GM12878 (cell line): Measurements from ENCODE around the gene NFAT5. TPM values are rescaled to one million over a fixed set of nuclear protein-coding genes. Genes with fewer than 3 reads are reported as not detected.

Experiments
- ATAC-seq: fragments of 200-7000 bp; cut with Tn5 transposase; 3 replicates; pipeline ENCODE4 v1.9.1; 2020; ENCODE audit warnings: mild to moderate bottlenecking, moderate library complexity
- BruUV-seq: library from RNA; stranded (reverse); fragments of 400-500 nt; replicated peaks from 2 replicates; lab custom pipeline; 2021; lab: Mats Ljungman, UMichigan
- CTCF ChIA-PET: fragments of 300-600 bp; sonication (Branson Sonifier 250); formaldehyde crosslinking; extraction: SDS; loops from one replicate; lab custom pipeline; 2021; ENCODE audit warnings: inconsistent platforms; lab: Yijun Ruan, JAX
- POLR2A ChIA-PET: fragments of 350-600 bp; formaldehyde crosslinking; extraction: SDS; loops from one replicate; lab custom pipeline; 2021; ENCODE audit warnings: inconsistent platforms; lab: Charles Lee
- RAD21 ChIA-PET: fragments of 300-600 bp; sonication (Branson Sonifier 250); formaldehyde crosslinking; loops from one replicate; lab custom pipeline; 2023; ENCODE audit warnings: antibody characterized with exemption; ENCODE audit not compliant: unreplicated experiment; lab: Charles Lee
- SMC1A ChIA-PET: fragments of 300-600 bp; sonication (Branson Sonifier 250); formaldehyde crosslinking; loops from one replicate; lab custom pipeline; 2023; ENCODE audit not compliant: unreplicated experiment, uncharacterized antibody; lab: Charles Lee
- DNase-seq: peaks from one replicate; pipeline ENCODE4 v3.0.0-alpha.2; 2011; ENCODE audit warnings: low read depth, low spot score
- FAIRE-seq: peaks from 3 replicates; lab custom pipeline; 2011; peaks lifted over from hg19 to GRCh38; lab: Jason Lieb, UNC
- H2AFZ ChIP-seq: 2 replicates; pipeline ENCODE4 v1.6.0; 2011; ENCODE audit warnings: low read depth, low read length, control low read depth; ENCODE audit not compliant: control insufficient read depth
- H3K27ac ChIP-seq: 2 replicates; pipeline ENCODE4 v1.5.1; 2011; ENCODE audit warnings: control low read depth; ENCODE audit not compliant: control insufficient read depth, insufficient read depth
- H3K27me3 ChIP-seq, 2 experiments: replicated peaks in 1 of 2; 2 replicates each; pipeline versions ENCODE4 v1.6.0 to v1.6.1; 2011; ENCODE audit warnings: low read length in 1 of 2; ENCODE audit not compliant: control insufficient read depth in 2 of 2, insufficient read depth in 2 of 2
- H3K36me3 ChIP-seq, 2 experiments: 2 replicates each; pipeline ENCODE4 v1.5.1; 2011; ENCODE audit warnings: low read length in 1 of 2; ENCODE audit not compliant: control insufficient read depth in 2 of 2, insufficient read depth in 2 of 2
- H3K4me1 ChIP-seq: 2 replicates; pipeline ENCODE4 v1.6.1; 2011; ENCODE audit warnings: mild to moderate bottlenecking, low read length, moderate library complexity, mixed read lengths; ENCODE audit not compliant: control insufficient read depth, insufficient read depth
- H3K4me2 ChIP-seq: 2 replicates; pipeline ENCODE4 v1.6.0; 2011; ENCODE audit warnings: control low read depth; ENCODE audit not compliant: control insufficient read depth, insufficient read depth
- H3K4me3 ChIP-seq: fragments of 200-600 bp; sonication (generic); 2 replicates; pipeline ENCODE4 v1.5.1; 2016
- H3K79me2 ChIP-seq: 2 replicates; pipeline ENCODE4 v1.6.0; 2011; ENCODE audit warnings: low read length; ENCODE audit not compliant: control insufficient read depth, insufficient read depth
- H3K9ac ChIP-seq: 2 replicates; pipeline ENCODE4 v1.8.0; 2011; ENCODE audit warnings: low read length, control low read depth, mixed read lengths; ENCODE audit not compliant: control insufficient read depth, insufficient read depth
- H3K9me3 ChIP-seq: replicated peaks from 3 replicates; pipeline ENCODE4 v1.5.1; 2011; ENCODE audit warnings: mild to moderate bottlenecking, low read length; ENCODE audit not compliant: control insufficient read depth, insufficient read depth
- H4K20me1 ChIP-seq: 2 replicates; pipeline ENCODE4 v1.6.0; 2011; ENCODE audit not compliant: control insufficient read depth, insufficient read depth
- CBX3 ChIP-seq: fragments of 200-600 bp; sonication (generic); IDR thresholded peaks from 2 replicates; pipeline ENCODE4 v1.6.1; 2016; ENCODE audit warnings: low read depth, borderline replicate concordance
- CEBPB ChIP-seq, 2 experiments: fragments of 150-350 bp in 1 of 2; IDR thresholded peaks; 2 replicates each; pipeline ENCODE4 v1.6.1; 2012 to 2014; ENCODE audit warnings: low read depth in 2 of 2, low read length in 2 of 2, borderline replicate concordance in 1 of 2, inconsistent platforms in 1 of 2
- E2F4 ChIP-seq: IDR thresholded peaks from 2 replicates; pipeline ENCODE4 v1.6.1; 2012; ENCODE audit warnings: low read depth, low read length, improper control_type of control experiment
- ESRRA ChIP-seq: IDR thresholded peaks from 2 replicates; pipeline ENCODE4 v1.6.1; 2012; ENCODE audit warnings: mild to moderate bottlenecking, low read length, improper control_type of control experiment
- IKZF1 ChIP-seq: fragments of 450-650 bp; conservative IDR thresholded peaks from 2 replicates; pipeline ENCODE4 v1.6.1; 2017; ENCODE audit warnings: antibody characterized with exemption, mild to moderate bottlenecking
- MXI1 ChIP-seq: fragments of 150-350 bp; IDR thresholded peaks from 2 replicates; pipeline ENCODE4 v1.6.1; 2011; ENCODE audit warnings: low read depth, mild to moderate bottlenecking, inconsistent platforms, low read length, improper control_type of control experiment
- RB1 ChIP-seq: fragments of 450-650 bp; formaldehyde crosslinking; IDR thresholded peaks from 2 replicates; pipeline ENCODE4 v1.6.1; 2017; ENCODE audit warnings: mild to moderate bottlenecking, borderline replicate concordance
- SIN3A ChIP-seq: IDR thresholded peaks from 2 replicates; pipeline ENCODE4 v1.6.1; 2012; ENCODE audit warnings: low read depth, low read length, improper control_type of control experiment
- SMAD1 ChIP-seq: fragments of 450-650 bp; IDR thresholded peaks from 2 replicates; pipeline ENCODE4 v1.6.1; 2018; ENCODE audit warnings: mild to moderate bottlenecking, low read depth; ENCODE audit not compliant: partially characterized antibody
- ZNF207 ChIP-seq: fragments of 450-650 bp; IDR thresholded peaks from 2 replicates; pipeline ENCODE4 v1.6.1; 2014; ENCODE audit warnings: antibody characterized with exemption, mild to moderate bottlenecking, borderline replicate concordance
- ZNF274 ChIP-seq: IDR thresholded peaks from one replicate; pipeline ENCODE4 v1.8.0; 2011; ENCODE audit not compliant: insufficient read length, insufficient read depth
- ZNF384 ChIP-seq: IDR thresholded peaks from 2 replicates; pipeline ENCODE4 v1.6.1; 2012; ENCODE audit warnings: low read depth, mild to moderate bottlenecking, low read length, improper control_type of control experiment, borderline replicate concordance
- ZSCAN29 ChIP-seq: fragments of 450-650 bp; IDR thresholded peaks from 2 replicates; pipeline ENCODE4 v1.6.1; 2017; ENCODE audit warnings: mild to moderate bottlenecking, moderate library complexity
- in situ Hi-C: fragments of 300-500 bp; cut with MboI; formaldehyde crosslinking; loops from 9 replicates; pipeline ENCODE4 v1.14.3; 2018; ENCODE audit warnings: mixed read lengths
- intact Hi-C: fragments of 100-400 bp; cut with micrococcal nuclease; formaldehyde crosslinking; loops from one replicate; pipeline ENCODE4 v1.14.2; 2022; ENCODE audit not compliant: unreplicated experiment
- polyA plus RNA-seq, 11 experiments: library from polyadenylated mRNA; depleted of rRNA in 4 of 11; unstranded in 6 of 11; stranded (reverse) in 5 of 11; fragments of >200 nt; fragmentation: Nextera tagmentation in 4 of 11; fragmentation: Illumina TruSeq in 1 of 11; extraction: Ambion mirVana in 4 of 11; extraction: Trizol in 1 of 11; gene quantifications; 1 replicate in 1 of 11; 2 replicates in 10 of 11; pipeline versions ENCODE4 v1.2.1 to v1.2.3, GENCODE V29; 2011 to 2016; ENCODE audit warnings: inconsistent platforms in 2 of 11, missing spikeins in 2 of 11, low read depth in 1 of 11
- total RNA-seq, 4 experiments: library from RNA; depleted of rRNA in 3 of 4; stranded (reverse); fragments of >200 nt in 3 of 4; fragmentation: Illumina TruSeq in 1 of 4; extraction: Trizol in 1 of 4; gene quantifications; 2 replicates each; pipeline versions ENCODE4 v1.2.1 to v1.2.3, GENCODE V29; 2013 to 2021
- TF ChIP-seq, protein P1 (sequence below): fragments of 450-650 bp; IDR thresholded peaks from 2 replicates; pipeline ENCODE4 v1.6.1; 2018; ENCODE audit warnings: borderline replicate concordance, mild to moderate bottlenecking; ENCODE audit not compliant: partially characterized antibody
- TF ChIP-seq, protein P2 (sequence below): fragments of 450-650 bp; formaldehyde crosslinking; IDR thresholded peaks from 2 replicates; pipeline ENCODE4 v1.4.0; 2020; ENCODE audit warnings: mild to moderate bottlenecking, moderate library complexity

NFAT5 gene
- total and polyA plus RNA-seq, 10 of the 15 experiments (the other 5 are each of a cell fraction or from before 2014, with no cell fraction given) = 0.58 to 31.5 (median 12.7) TPM

DNA sequence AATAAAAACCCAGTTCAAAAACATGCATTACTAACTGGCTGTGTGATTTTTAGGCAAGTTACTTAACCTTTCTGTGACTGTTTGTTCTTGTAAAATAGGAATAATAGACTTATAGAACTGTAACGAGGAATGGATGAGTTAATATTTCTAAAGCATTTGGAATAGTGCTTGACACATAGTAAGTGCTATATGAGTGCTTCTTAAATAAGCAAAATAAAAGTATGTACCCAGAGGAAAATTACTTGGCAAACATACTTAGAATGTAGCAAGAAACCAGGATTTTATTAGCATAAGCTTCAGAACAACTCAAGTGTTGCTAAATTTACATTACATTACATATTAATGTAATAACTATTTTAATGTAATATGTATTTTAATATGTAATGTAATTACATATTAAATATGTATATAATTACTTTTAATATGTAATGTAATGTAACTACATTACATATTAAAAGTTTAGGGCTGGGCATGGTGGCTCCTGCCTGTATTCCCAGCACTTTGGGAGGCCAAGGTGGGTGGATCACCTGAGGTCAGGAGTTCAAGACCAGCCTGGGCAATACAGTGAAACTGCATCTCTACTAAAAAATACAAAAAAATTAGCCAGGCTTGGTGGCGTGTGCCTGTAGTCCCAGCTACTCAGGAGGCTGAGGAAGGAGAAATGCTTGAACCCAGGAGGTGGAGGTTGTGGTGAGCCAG lies 14.2 kb downstream of the NFAT5 start (continued):
- TF ChIP-seq ZNF207 (no peak), ESRRA (no peak), ZNF384 (no peak), ZSCAN29 (no peak)
- TF ChIP-seq, protein P1, sequence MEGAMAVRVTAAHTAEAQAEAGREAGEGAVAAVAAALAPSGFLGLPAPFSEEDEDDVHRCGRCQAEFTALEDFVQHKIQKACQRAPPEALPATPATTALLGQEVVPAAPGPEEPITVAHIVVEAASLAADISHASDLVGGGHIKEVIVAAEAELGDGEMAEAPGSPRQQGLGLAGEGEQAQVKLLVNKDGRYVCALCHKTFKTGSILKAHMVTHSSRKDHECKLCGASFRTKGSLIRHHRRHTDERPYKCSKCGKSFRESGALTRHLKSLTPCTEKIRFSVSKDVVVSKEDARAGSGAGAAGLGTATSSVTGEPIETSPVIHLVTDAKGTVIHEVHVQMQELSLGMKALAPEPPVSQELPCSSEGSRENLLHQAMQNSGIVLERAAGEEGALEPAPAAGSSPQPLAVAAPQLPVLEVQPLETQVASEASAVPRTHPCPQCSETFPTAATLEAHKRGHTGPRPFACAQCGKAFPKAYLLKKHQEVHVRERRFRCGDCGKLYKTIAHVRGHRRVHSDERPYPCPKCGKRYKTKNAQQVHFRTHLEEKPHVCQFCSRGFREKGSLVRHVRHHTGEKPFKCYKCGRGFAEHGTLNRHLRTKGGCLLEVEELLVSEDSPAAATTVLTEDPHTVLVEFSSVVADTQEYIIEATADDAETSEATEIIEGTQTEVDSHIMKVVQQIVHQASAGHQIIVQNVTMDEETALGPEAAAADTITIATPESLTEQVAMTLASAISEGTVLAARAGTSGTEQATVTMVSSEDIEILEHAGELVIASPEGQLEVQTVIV = no peak

DNA sequence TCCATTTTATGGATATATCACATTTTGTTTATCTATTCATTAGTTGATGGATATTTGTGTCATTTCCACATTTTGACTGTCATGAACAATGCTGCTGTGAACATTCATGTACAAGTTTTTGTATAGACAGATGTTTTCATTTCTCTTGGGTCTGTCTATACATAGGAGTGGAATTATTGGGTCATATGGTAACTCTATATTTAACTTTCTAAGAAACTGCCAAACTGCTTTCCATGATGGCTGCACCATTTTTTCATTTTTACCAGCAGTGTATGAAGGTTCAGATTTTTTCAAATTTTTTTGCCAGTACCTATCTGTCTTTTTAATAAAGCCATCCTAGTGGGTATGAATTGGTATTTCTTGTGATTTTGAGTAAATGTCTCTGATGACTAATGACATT lies 15.5 kb downstream of the NFAT5 start:
- RAD21 ChIA-PET = interaction anchor here (1.9 to 3.1 kb wide), 2 partner anchors 13 to 185 kb away, joined by 9 to 10 read pairs; no protein-coding TSS in a partner anchor
- no peaks in the 10 kb centered on the region for H4K20me1 ChIP-seq
- ATAC-seq (peak; percentile 28; the same call in 2 of the 3 replicates), FAIRE-seq (no peak), DNase-seq (no peak)
- H3K4me1 ChIP-seq = peaks cover 8% of the 10 kb centered on the region; the same call in 1 of the 2 replicates
- H3K9me3 ChIP-seq = no peaks in the 10 kb centered on the region; the same call in 2 of the 3 replicates
- POLR2A ChIA-PET = no interaction called here
- CTCF ChIA-PET = interaction anchor here (2.9 kb wide), 1 partner anchor 12 kb away, joined by 12 read pairs; no protein-coding TSS in a partner anchor
- H3K9ac ChIP-seq = no peak overlapping the region
- intact Hi-C loops (no loop called here), in situ Hi-C loops (no loop called here)
- SMC1A ChIA-PET = interaction anchor here (0.7 to 2.6 kb wide), 4 partner anchors 12 to 185 kb away, joined by 3 to 8 read pairs (median 4); partner anchors contain the start of gene CYB5B
- H3K4me3 ChIP-seq = no peak overlapping the region
- no peak overlapping the region for H3K27ac ChIP-seq
- H3K27me3 ChIP-seq = no peaks in the 10 kb centered on the region
- H3K4me2 ChIP-seq = 0 out of 2 replicates have a peak overlapping the region, but pooled peaks have one; percentile 7
- H3K79me2 ChIP-seq = peaks cover 77% of the 10 kb centered on the region
- no peak overlapping the region for H2AFZ ChIP-seq
- BruUV-seq = no TSS peak
- peaks cover 0 to 3% of the 10 kb centered on the region in 2 experiments; a peak in 1 of 4 replicates for H3K36me3 ChIP-seq
- TF ChIP-seq CEBPB (IDR thresholded peaks at IDR 0.05; ENCODE audit: borderline replicate concordance in 1 of 2, low read depth in 2 of 2, low read length in 2 of 2) (no peak), E2F4 (no peak), IKZF1 (no peak), MXI1 (no peak), SMAD1 (no peak), ZNF274 (no peak), SIN3A (no peak), CBX3 (no peak), RB1 (no peak)
- TF ChIP-seq, protein P2, sequence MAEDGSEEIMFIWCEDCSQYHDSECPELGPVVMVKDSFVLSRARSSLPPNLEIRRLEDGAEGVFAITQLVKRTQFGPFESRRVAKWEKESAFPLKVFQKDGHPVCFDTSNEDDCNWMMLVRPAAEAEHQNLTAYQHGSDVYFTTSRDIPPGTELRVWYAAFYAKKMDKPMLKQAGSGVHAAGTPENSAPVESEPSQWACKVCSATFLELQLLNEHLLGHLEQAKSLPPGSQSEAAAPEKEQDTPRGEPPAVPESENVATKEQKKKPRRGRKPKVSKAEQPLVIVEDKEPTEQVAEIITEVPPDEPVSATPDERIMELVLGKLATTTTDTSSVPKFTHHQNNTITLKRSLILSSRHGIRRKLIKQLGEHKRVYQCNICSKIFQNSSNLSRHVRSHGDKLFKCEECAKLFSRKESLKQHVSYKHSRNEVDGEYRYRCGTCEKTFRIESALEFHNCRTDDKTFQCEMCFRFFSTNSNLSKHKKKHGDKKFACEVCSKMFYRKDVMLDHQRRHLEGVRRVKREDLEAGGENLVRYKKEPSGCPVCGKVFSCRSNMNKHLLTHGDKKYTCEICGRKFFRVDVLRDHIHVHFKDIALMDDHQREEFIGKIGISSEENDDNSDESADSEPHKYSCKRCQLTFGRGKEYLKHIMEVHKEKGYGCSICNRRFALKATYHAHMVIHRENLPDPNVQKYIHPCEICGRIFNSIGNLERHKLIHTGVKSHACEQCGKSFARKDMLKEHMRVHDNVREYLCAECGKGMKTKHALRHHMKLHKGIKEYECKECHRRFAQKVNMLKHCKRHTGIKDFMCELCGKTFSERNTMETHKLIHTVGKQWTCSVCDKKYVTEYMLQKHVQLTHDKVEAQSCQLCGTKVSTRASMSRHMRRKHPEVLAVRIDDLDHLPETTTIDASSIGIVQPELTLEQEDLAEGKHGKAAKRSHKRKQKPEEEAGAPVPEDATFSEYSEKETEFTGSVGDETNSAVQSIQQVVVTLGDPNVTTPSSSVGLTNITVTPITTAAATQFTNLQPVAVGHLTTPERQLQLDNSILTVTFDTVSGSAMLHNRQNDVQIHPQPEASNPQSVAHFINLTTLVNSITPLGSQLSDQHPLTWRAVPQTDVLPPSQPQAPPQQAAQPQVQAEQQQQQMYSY (CRISPR knock-in tag) = no peak
